ENCODE measurements around the gene SENP8.

The SENP8 gene

DNA sequence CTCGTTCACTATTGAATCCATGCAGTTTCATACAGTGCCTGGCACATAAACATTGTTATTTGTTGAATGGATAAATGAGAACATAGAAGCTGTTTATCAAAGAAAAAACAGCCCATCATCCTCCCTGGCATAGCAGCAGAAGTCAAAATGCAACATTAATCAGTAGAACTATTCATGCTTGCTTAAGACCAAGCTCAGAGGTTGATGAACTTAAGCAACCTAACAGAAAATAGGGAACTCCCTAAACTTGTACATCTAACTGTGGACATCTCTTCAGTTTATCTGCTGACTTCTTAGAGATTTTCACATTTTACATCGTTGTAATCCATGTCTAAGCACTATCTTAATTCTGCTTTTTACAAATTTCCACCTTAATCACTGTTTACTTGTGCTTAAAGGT is 29.2 kb downstream of the SENP8 start:
- Histone ChIP-seq H3K9me3 (ENCODE audit: insufficient read depth, low read length) (no peaks in the 10 kb centered on the region), H3K4me1 (ENCODE audit: low read length) (peaks cover 1% of the 10 kb centered on the region), H3K27ac (ENCODE audit: low read length) (no peak overlapping the region), H3K36me3 (replicated peaks; ENCODE audit: low read depth, low read length) (no peaks in the 10 kb centered on the region), H2AFZ (ENCODE audit: low read depth, low read length) (no peak overlapping the region), H3K4me2 (ENCODE audit: low read length) (no peak overlapping the region), H4K20me1 (ENCODE audit: insufficient read depth, low read length) (no peaks in the 10 kb centered on the region), H3K79me2 (ENCODE audit: low read length) (no peaks in the 10 kb centered on the region), H3K9ac (ENCODE audit: low read length) (no peak overlapping the region), H3K27me3 (ENCODE audit: low read depth, low read length) (no peaks in the 10 kb centered on the region), H3K4me3 (ENCODE audit: low read length) (no peak overlapping the region)
- TF ChIP-seq CTCF (IDR thresholded peaks at IDR 0.05; ENCODE audit: low read depth, low read length) (no peak), EZH2phosphoT487 (IDR thresholded peaks at IDR 0.05; ENCODE audit: low read depth) (no peak)

- Histone ChIP-seq H3K4me3 (ENCODE audit: low read length) (no peak overlapping the region), H3K9me3 (ENCODE audit: insufficient read depth, low read length) (no peaks in the 10 kb centered on the region), H3K27me3 (ENCODE audit: low read depth, low read length) (no peaks in the 10 kb centered on the region), H3K4me2 (ENCODE audit: low read length) (no peak overlapping the region), H3K9ac (ENCODE audit: low read length) (no peak overlapping the region), H4K20me1 (ENCODE audit: insufficient read depth, low read length) (no peaks in the 10 kb centered on the region), H3K36me3 (replicated peaks; ENCODE audit: low read depth, low read length) (no peaks in the 10 kb centered on the region), H3K27ac (ENCODE audit: low read length) (no peak overlapping the region), H3K79me2 (ENCODE audit: low read length) (no peaks in the 10 kb centered on the region), H2AFZ (ENCODE audit: low read depth, low read length) (no peak overlapping the region), H3K4me1 (ENCODE audit: low read length) (peaks cover 10% of the 10 kb centered on the region)
- TF ChIP-seq EZH2phosphoT487 (IDR thresholded peaks at IDR 0.05; ENCODE audit: low read depth) (no peak), CTCF (IDR thresholded peaks at IDR 0.05; ENCODE audit: low read depth, low read length) (no peak)
These were observed 35.2 kb downstream of the SENP8 start for GRCh38 chr15:72153269-72154000.

- Histone ChIP-seq H3K4me1 (ENCODE audit: low read length) (peaks cover 10% of the 10 kb centered on the region), H3K27ac (ENCODE audit: low read length) (no peak overlapping the region)
These were observed 36.1 kb downstream of the SENP8 start for GRCh38 chr15:72154316-72154715.

More at GRCh38 chr15:72154316-72154715, 36.1 kb downstream of the SENP8 start:
- Histone ChIP-seq H3K27me3 (ENCODE audit: low read depth, low read length) (no peaks in the 10 kb centered on the region), H3K4me3 (ENCODE audit: low read length) (no peak overlapping the region), H2AFZ (ENCODE audit: low read depth, low read length) (no peak overlapping the region), H3K36me3 (replicated peaks; ENCODE audit: low read depth, low read length) (no peaks in the 10 kb centered on the region), H3K9me3 (ENCODE audit: insufficient read depth, low read length) (no peaks in the 10 kb centered on the region), H4K20me1 (ENCODE audit: insufficient read depth, low read length) (no peaks in the 10 kb centered on the region), H3K9ac (ENCODE audit: low read length) (no peak overlapping the region), H3K4me2 (ENCODE audit: low read length) (no peak overlapping the region), H3K79me2 (ENCODE audit: low read length) (no peaks in the 10 kb centered on the region)
- no peak for TF ChIP-seq EZH2phosphoT487 (IDR thresholded peaks at IDR 0.05; ENCODE audit: low read depth)
- TF ChIP-seq CTCF (IDR thresholded peaks at IDR 0.05; ENCODE audit: low read depth, low read length) = no peak
